VCaP (cell line): ENCODE data around the gene PYY.

Experiments
- H3K27ac ChIP-seq: fragments of 450-650 bp; 2 replicates; pipeline ENCODE4 v1.5.1; 2017
- TF ChIP-seq, protein P1 (sequence below): fragments of 450-650 bp; conservative IDR thresholded peaks from 2 replicates; pipeline ENCODE4 v1.5.1; 2017; ENCODE audit warnings: mild to moderate bottlenecking, moderate library complexity

PYY gene

DNA sequence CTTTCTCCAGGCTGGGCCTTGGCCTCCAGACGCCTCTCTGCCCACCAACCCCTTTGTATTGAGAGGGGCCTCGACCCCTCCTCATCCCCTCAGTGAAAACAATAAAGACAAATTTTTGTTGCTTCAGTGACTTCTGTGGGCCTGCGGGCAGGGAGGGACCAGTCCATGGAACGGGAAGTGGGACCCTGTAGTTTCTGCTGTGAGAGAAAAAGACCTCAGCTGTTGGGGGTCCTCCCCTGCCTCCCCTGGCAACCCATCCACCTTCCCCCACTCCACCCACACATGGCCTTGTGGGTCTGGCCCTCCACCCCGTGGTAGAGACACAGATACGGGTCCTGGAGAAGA, 14.9 kb downstream of the PYY start:
- H3K27ac ChIP-seq: no peak overlapping the region
- TF ChIP-seq, protein P1, sequence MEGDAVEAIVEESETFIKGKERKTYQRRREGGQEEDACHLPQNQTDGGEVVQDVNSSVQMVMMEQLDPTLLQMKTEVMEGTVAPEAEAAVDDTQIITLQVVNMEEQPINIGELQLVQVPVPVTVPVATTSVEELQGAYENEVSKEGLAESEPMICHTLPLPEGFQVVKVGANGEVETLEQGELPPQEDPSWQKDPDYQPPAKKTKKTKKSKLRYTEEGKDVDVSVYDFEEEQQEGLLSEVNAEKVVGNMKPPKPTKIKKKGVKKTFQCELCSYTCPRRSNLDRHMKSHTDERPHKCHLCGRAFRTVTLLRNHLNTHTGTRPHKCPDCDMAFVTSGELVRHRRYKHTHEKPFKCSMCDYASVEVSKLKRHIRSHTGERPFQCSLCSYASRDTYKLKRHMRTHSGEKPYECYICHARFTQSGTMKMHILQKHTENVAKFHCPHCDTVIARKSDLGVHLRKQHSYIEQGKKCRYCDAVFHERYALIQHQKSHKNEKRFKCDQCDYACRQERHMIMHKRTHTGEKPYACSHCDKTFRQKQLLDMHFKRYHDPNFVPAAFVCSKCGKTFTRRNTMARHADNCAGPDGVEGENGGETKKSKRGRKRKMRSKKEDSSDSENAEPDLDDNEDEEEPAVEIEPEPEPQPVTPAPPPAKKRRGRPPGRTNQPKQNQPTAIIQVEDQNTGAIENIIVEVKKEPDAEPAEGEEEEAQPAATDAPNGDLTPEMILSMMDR: no peak

GRCh38 chr17:43936434-43936833, 17.3 kb downstream of the PYY start:
- TF ChIP-seq, protein P1: no peak
- H3K27ac ChIP-seq: no peak overlapping the region

DNA sequence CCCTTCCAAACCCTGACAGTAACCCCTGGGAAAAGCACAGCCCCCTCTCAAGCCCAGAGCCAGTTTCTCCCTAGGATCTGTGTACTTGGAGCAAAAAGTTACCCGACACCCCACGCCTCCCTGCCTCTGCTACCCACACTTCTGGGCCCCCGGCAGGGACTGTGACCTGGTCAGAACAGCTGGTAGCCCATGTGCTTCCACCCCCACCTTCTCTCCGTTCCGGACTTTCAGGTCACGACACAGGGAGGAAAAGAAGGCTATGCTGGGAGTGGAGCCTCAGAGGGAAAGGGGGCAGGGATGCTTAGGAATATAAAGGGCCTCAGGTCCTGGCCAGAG, 17.8 kb downstream of the PYY start:
- TF ChIP-seq, protein P1: no peak

GRCh38 chr17:43935204-43935925, 18.4 kb downstream of the PYY start:
- H3K27ac ChIP-seq: no peak overlapping the region
- TF ChIP-seq, protein P1: no peak

More for the DNA sequence above, 17.8 kb downstream of the PYY start:
- no peak overlapping the region for H3K27ac ChIP-seq

- TF ChIP-seq, protein P1: no peak
These were observed 20.8 kb downstream of the PYY start for GRCh38 chr17:43932923-43933322.

DNA sequence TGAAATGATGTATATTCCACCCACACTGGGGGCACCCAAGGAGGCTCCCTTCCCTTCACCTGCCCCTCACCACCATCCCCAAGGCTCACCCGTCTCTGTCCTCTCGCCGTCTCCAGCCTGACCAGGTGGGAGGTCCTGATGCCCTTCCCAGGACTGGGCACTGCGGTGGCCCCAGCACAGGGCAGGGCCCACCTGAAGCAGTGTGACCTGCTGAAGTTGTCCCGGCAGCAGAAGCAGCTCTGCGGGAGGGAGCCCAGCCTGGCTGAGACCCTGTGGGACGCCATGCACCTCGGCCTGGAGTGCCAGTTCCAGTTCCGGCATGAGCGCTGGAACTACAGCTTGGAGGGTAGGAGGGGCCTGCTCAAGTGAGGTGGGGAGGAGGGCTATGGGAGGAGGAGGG, 21.4 kb downstream of the PYY start:
- TF ChIP-seq, protein P1: no peak

More at GRCh38 chr17:43932923-43933322, 20.8 kb downstream of the PYY start:
- no peak overlapping the region for H3K27ac ChIP-seq

DNA sequence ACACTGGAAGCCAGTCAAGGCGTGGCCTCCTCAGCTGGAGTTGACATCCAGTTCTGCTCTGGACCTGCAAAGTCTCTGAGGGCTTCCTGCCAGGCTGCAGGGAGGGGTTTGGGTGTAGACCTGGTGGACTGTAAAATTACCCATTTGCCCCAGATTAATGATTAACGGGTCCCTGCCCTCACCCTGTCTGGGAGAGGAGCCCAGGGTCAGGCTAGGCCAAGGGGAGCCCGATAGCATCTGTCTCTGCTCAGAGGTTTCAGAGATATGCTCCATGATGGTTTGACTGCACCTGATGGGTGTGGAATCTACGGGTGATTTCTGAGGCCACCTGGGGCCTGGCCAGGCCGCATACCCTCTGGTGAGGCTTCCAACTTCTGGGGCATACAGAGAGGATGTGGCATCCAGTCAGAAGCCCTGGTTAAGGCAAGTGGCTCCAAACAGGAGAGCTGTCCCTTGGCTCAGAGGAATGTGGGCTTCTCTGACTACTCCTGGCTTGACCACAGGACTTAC, 22.6 kb downstream of the PYY start:
- no peak overlapping the region for H3K27ac ChIP-seq
- TF ChIP-seq, protein P1: no peak

More for the DNA sequence above, 21.4 kb downstream of the PYY start:
- no peak overlapping the region for H3K27ac ChIP-seq
